HG03280 (cell line): ENCODE measurements around the gene ABHD16A.
"Not testable (repeated sequence)": the region's sequence is repeated elsewhere in the genome, so short reads cannot be mapped to it uniquely, and the experiment has no call there.

Source experiments
- ATAC-seq: cut with Tn5 transposase; IDR thresholded peaks from one replicate; pipeline ENCODE4 v1.9.1; 2021; ENCODE audit warnings: mild to moderate bottlenecking, moderate library complexity; ENCODE audit not compliant: unreplicated experiment

Gene ABHD16A

GRCh38 chr6:31715022-31715958, 12.2 kb upstream of the ABHD16A start, which contains the start of gene LY6G6D:
TSS of gene LY6G6D (plus strand) at chr6:31715348. CDS start at chr6:31715356, 8 bp downstream.
- ATAC-seq, result no peak

- no peak for ATAC-seq
Observed at GRCh38 chr6:31713991-31714684, 11.0 kb upstream of the ABHD16A start.

- ATAC-seq, result no peak
Observed at GRCh38 chr6:31713465-31713864, 10.3 kb upstream of the ABHD16A start.

- no peak for ATAC-seq
Observed at GRCh38 chr6:31712296-31712695, 9.2 kb upstream of the ABHD16A start.

GRCh38 chr6:31711233-31711632, 8.1 kb upstream of the ABHD16A start:
- no peak for ATAC-seq

GRCh38 chr6:31710523-31711219, 7.5 kb upstream of the ABHD16A start:
- no peak for ATAC-seq

- not testable (repeated sequence) for ATAC-seq
Observed at GRCh38 chr6:31709157-31709556, 6.0 kb upstream of the ABHD16A start.

GRCh38 chr6:31708224-31708623, 5.1 kb upstream of the ABHD16A start:
- no peak for ATAC-seq

- no peak for ATAC-seq
Observed at GRCh38 chr6:31707701-31708100, 4.6 kb upstream of the ABHD16A start.

- ATAC-seq, result no peak
Observed at GRCh38 chr6:31706599-31706998, 3.5 kb upstream of the ABHD16A start, which contains the start of gene LY6G6F. TSS of gene LY6G6F (plus strand) at chr6:31706866. CDS start at chr6:31706907, 41 bp downstream.

GRCh38 chr6:31705931-31706330, 2.8 kb upstream of the ABHD16A start:
- ATAC-seq, result no peak

GRCh38 chr6:31702405-31702818, 712 bp downstream of the ABHD16A start:
- no peak for ATAC-seq

- no peak for ATAC-seq
Observed at GRCh38 chr6:31701666-31702404, 1.3 kb downstream of the ABHD16A start.

- no peak for ATAC-seq
Observed at GRCh38 chr6:31700740-31701401, 2.3 kb downstream of the ABHD16A start.

- ATAC-seq, result no peak
Observed at GRCh38 chr6:31697555-31697954, 5.6 kb downstream of the ABHD16A start.

- ATAC-seq, result no peak
Observed at GRCh38 chr6:31693535-31693934, 9.6 kb downstream of the ABHD16A start.

GRCh38 chr6:31692886-31693285, 10.2 kb downstream of the ABHD16A start:
- ATAC-seq, result no peak

GRCh38 chr6:31692353-31692752, 10.8 kb downstream of the ABHD16A start:
- ATAC-seq, result no peak

- no peak for ATAC-seq
Observed at GRCh38 chr6:31691564-31692108, 11.5 kb downstream of the ABHD16A start.

- no peak for ATAC-seq
Observed at GRCh38 chr6:31691078-31691463, 12.1 kb downstream of the ABHD16A start.
